GM19099 (cell line): ENCODE measurements around the gene LTBP1.

Experiments used
- POLR2A ChIP-seq: IDR thresholded peaks from 3 replicates; pipeline ENCODE4 v1.6.1; 2011; ENCODE audit warnings: low read depth; ENCODE audit not compliant: insufficient read length; ENCODE audit errors: extremely low read depth

LTBP1 gene

DNA sequence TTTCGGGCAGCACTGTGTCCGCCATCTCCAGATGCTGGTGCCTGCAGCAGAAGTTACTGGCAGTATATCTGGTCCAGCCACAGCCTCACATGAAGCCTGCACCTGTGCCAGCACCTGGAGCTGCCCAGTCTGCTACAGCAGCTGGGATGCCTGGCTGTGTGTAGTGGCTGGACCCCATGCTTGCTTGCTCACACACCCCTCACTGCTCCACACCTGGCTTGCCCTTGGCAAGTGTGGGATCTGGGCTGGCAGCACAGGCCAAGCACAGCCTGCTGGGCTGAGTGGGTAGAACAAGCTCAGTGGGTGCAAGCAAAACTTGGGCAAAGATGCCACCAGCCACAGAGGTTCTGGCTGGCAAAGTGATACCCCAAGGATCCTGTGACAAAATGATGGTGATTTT is 320.3 kb downstream of the LTBP1 start:
- TF ChIP-seq POLR2A: no peak

DNA sequence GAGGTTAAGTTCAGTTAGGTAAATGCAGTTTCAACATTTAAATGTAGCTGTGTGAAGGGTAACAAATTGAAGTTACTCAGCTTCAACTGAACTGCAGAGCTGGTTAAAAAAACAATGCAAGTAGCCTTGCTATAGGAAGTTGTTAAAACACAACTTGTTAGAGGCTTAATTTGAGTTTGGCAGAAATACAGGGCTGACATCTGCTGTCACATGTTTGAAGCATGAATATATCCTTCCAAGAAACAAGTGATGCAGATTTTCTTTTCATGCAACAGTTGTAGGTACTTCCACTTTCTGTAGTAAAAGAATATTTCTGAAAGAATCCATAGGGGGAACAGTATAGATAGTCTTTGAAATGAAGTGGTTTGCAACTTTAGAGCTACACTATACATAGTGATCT is 321.0 kb downstream of the LTBP1 start:
- no peak for TF ChIP-seq POLR2A

DNA sequence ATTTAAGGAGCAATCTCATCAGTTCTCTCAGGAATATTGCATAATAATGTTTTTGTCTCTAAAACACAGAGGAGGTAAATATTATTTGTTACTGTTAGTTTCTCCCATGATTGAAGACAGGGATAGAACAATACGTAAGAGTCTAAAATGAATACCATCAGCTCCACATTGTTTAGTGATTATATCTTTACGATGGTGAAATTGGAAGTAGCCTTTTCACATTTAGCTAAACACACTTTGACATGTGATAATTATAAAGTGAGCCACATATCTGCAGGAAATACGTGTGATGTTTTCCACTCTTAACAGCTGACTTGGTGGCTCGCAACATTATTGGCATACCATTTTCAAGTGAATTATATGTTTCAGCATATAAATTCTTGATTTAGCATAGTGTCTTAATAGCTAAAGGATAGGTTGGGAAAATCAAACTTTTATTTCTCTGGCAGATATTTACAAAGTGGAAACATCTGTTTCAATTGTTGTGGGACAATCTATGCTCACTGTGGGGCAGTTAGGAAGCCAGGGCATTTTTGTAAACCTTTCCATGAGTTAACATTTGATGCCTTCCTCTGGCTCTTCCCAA is 321.6 kb downstream of the LTBP1 start:
- TF ChIP-seq POLR2A: no peak

DNA sequence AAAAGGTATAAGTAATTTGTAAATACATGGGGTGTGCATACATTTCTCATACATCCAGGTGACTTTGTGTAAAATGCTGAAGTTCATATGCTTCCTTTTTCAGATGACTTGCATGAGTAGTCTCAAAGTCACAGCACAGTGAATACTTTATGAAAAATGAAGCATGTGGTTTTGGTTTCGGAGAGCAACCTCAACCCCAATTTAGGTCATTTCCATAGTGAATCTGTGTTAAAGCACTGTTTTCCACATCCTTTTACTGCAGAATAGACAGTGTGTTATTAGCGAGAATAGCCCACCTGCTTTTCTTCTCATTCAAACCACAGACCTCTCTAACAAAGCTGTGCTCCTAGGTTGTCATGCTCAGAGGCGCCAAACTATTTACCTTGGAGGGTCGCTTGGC is 325.2 kb downstream of the LTBP1 start:
- no peak for TF ChIP-seq POLR2A

DNA sequence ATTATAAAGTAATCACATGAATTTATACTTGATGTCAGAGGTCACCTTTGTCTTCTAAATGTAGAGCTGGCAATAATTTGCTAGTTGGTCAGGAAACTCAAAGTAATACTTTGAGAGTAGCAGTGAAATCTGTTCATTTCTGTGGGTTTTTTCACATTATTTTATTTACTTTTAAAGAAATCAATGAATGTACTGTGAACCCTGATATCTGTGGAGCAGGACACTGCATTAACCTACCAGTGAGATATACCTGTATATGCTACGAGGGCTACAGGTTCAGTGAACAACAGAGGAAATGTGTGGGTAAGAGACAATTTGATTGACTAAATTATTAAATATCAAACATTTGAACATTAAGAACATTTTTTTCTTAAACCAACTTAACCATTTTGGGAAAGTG is 326.7 kb downstream of the LTBP1 start:
- no peak for TF ChIP-seq POLR2A

DNA sequence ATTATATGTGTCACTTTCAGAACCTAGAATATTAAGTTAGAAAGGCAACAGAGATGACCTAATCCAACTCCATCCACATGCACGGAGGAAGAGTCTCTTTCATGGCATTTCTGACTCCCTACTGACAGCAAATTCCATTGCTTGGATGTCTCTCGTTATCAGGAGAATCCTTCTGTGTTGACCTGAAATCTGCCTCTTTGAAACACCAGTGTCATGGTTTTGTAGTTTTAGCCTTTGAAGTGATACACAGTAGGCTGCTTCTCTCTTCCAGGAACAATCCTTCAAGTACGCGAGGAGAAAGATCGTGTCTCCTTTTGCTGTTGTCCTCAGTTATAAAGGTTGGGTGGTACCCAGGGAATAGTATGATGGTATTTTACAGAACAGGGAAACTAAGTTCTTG is 327.8 kb downstream of the LTBP1 start:
- no peak for TF ChIP-seq POLR2A

DNA sequence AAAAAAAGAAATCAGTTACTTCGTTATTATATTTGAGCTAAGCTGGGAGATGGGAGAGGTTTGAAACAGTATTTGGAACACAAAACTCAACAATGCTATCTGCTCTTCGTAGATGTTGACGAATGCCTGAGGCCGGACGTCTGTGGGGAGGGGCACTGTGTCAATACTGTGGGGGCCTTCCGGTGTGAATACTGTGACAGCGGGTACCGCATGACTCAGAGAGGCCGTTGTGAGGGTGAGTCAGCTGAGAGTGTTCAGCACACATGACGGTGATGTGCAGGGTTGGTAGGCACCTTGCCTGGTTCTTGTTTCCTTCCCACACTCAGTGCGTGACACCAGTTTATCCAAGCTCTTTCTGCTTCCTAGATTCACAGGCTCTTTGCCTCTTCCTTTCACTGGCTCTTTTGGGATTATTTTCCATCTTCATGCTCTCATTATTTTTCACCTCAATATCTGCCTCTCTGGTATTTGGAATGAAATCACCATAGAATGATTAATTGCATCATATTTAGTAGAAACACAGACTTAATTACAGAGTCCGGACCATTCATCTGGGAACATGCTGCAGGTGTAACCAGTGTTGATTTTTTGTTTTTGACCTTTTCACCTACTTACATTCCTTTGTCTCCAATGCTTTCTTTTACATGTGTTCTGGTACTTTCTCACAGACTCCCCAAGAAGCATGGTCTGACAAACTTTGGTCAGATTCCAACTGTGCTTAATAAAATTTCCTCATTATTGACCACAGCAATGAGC is 329.1 kb downstream of the LTBP1 start:
- no peak for TF ChIP-seq POLR2A

DNA sequence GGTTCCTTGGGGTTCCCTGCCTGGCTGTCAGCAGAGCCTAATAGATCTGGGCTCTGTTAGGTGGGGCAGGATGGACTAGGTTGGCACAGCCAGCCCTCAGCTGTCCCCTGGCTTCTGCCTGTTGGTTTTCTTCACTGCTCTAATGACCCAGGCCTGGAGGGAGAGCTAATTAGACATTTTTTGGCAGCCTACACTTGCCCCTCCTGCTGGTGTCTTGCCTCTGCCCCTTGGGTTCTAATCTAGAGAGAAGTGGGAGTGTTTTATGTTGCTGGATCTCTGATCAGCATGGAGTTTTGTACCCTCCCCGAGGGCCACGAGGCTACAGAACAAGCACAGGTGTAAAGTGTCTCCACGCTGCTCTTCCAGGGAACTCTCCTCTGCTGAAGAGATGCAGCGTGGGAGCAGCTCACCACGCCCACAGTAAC is 330.3 kb downstream of the LTBP1 start:
- TF ChIP-seq POLR2A: no peak

DNA sequence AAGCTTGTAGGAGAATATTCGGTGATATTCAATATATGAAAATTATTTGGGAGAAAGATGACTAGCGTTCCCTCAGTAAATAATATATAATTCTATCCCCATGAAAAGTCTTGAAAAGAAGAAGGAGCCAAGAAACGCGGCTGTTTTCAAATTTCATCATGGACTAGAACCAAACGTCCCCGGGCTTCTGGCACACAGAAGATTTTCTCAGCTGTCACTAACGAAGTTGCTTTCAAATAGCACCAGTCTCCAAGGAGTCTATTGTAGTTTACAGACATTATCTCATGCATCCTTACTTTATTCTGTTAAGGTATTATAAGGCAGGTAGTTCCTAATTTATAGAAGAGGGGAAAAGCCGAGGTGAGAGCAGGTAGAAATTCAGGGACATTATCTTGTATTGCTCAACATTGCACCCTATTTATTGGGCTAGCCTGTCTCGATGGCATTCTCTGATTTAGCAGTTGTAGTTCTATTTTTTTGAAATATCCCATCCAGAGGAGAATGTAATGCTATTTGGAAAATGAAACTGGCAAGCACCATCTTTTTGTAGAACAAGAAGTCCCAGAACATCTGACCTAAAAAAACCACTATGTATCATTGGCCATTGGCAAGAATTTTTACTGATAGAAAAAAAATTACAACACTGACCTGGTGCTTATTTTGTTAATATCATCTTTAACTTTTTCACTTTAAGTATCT is 331.6 kb downstream of the LTBP1 start:
- no peak for TF ChIP-seq POLR2A

DNA sequence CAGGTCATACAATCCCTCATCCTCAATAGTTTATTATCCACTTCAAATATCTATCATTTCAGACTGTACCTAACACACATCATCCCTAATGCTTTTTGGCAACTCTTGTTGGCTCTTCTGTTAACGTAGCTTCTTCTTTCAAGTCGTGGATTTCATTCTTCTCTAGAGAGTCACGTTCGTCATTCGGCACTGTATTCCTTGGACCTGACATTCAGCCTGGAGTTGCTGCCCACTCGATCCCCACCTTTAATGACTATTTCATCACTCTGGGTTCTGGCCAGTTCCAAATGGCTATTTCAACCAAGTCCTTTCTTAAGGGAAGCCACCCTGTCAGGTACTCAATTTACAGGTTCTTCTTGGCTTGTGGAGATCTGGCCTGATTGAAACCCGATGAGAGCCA is 337.5 kb downstream of the LTBP1 start:
- no peak for TF ChIP-seq POLR2A

DNA sequence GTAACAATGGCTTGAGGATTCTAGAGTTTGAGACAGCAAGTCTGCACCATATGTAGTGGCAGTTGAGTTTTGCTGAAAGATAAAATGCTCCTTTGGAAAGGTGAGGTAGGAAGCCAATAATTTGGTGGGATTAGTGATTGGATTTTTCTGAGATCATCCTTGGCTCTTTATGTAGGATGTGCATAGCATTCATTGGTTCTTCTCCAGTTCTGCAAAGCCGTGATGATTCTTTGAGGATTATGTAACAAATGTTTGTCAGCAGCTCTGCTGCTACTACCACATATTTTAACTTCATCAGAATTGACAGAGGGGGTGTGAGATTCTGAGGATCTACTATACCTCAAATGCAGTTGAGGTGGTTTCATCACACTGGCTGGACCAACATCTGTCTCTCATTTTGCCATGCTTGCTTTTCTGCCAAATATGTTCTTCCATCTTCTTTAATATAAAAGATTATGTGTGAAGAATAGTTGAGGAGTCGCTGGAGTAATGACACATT is 340.8 kb downstream of the LTBP1 start:
- no peak for TF ChIP-seq POLR2A

DNA sequence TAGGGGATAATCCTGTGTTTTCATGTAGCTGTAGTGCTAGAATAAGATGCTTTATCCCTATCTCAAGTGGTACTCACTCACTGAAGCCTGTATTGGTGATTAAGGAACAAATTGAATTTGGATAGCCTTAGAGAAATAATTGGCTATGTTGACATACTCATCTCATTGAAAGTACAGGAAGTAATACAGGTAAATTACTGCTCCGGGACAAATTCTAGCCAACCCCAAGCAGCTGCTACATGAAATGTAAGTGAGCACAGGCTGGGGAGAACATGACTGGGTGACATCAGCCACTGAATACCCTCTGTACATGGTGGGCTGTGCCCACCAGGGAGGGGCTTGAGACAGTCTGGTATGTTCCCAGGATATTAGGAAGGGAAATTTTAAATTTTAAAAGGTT is 341.3 kb downstream of the LTBP1 start:
- no peak for TF ChIP-seq POLR2A

DNA sequence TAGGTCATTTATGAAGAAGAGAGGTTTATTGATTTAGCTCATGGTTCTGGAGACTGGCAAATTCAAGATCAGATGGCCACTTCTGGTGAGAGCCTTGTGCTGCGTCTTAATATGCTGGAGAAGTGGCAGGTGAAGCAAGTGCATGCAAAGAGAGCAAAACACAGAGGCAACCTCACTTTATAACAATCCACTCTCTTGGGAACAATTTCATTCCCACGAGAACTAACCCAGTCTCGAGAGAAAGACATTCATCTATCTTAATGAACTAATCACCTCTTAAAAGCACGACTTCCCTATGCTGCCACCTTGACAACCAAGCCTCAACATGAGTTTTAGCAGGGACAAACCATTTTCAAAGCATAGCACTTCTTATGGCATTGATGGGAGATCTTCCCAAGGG is 343.2 kb downstream of the LTBP1 start:
- TF ChIP-seq POLR2A: no peak

DNA sequence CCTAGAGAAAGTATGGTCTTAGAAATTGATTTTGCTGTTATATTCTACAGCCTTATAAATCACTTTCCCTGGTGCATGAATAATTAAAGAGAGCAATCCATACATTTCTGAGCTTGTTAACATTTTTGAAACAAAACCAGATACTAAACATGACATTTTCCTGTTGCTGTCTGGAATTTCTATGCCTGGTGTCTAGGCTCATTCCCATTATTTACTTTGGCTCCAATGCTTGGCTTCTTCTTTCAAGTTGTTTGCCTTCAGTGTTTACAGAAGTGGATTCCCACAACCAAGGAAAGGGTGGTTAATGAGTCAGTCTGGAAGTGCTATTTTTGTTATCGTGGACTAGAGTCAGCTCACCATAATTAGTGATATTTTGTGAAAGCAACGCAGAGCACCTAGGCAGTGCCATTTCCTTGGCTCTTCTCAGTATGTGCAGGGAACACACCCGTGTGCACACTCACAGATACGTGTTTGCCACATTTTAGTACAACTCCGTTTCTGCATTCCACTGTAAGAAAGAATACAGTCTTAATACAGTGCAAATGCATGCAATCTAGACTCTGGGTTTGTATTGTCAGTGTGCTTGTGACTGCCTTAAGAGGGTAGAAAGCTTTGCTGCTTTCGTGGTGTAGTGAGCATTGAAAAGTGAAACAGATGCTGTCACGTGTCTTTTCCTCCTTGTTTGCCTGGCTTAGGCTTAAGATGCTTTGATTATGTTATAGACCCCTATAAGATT is 344.7 kb downstream of the LTBP1 start:
- TF ChIP-seq POLR2A: no peak

DNA sequence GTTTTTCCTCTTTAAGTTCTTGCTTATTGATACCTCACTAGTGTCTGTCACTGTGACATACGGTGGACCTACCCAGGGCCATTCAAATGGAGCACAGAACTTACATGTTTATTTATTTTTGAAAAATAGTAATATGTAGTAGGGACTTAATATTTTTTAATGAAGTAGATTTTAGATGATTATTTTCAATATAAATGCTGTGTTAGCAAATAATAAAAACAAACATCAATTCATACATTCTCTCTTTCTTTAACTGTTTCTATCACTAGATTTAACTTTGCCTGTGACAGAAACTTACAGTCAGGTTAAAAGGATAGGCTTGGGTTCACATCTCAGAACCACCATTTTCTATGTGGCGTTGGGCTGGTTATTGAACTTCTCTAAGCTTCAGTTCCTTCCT is 345.3 kb downstream of the LTBP1 start:
- no peak for TF ChIP-seq POLR2A
